Stimulated activated CD4-positive, alpha-beta T cell treated with anti-CD3 and anti-CD28 coated beads, Interleukin-15, amount 100 ng/mL, for 1 hour (primary cell): Measurements from ENCODE around the gene NCS1.
"Not testable (repeated sequence)": the region's sequence is repeated elsewhere in the genome, so short reads cannot be mapped to it uniquely, and the experiment has no call there.

ENCODE experiments used
- DNase-seq, 2 donors: peaks; one replicate each; pipeline ENCODE4 v3.0.0-alpha.2; 2020; ENCODE audit warnings: low read depth in 1 of 2, low spot score in 1 of 2

Gene NCS1

DNA sequence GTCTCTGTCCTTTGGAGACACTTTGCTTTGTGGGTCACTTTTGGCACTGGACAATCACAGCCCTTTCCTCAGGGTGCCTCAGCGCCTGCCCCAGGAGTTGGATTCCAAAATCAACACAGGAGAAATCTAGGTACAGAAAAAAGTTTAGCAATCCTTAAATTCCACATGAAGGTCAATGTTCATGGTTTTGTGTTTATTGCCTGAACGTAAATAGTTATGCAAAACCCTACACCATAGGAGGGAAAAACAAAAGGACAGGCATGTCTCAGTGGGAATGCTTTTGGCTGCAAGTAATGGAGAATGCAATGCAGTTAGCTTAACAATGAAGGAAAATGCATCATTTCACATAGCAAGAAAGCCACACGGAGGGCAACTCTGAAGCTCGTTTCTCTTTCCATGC, 86.8 kb downstream of the NCS1 start:
- no peak for DNase-seq

DNA sequence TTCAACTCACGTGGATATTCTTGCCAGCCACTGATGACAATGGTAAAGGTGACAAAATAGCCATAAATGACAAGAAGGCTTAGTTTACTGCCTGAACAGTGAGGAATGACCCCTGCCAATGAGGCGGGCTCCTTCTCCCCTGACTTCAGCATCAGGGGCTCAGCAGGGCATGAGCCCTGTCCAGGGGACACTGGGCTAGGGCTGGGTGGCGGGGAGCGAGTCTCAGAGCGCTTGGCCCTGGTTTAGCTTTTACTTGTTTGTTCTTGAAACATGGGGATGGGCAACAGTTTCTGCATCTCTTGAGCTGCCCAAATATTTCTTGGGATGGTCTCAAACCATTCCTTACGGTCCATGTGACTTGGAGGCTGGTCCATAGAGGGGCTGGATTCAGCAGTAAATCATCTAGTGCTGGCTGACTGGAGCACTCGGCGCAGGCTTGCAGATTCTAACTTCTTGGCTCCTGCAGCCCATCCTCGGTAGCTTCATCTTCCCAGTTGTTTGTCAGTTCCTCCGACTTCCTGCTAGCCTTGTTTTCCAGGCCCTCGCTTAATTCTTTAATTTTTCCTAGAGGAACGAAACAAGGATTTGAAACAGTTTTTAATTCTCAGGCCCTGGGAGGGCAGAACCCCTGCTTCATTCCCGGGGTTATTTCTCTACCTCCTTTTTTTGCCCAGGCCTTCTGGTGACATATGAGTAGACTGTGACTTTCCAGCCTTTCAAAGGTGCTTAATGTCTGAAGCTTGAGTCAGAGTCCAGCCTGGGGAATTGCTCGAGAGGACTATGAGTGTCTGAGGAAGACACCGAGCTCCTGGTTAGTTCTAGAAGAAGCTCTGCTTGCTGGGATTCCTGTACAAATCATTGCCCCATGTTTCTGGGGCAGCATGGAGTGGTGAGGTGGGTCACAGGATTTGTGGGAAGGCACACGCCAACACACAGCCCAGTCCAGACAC, 88.9 kb downstream of the NCS1 start:
- DNase-seq: no peak

GRCh38 chr9:130262061-130262745, 90.0 kb downstream of the NCS1 start:
- DNase-seq: no peak

- DNase-seq: no peak
Measured at GRCh38 chr9:130262771-130263170, 90.6 kb downstream of the NCS1 start.

GRCh38 chr9:130263601-130264413, 91.6 kb downstream of the NCS1 start:
- DNase-seq: no peak

DNA sequence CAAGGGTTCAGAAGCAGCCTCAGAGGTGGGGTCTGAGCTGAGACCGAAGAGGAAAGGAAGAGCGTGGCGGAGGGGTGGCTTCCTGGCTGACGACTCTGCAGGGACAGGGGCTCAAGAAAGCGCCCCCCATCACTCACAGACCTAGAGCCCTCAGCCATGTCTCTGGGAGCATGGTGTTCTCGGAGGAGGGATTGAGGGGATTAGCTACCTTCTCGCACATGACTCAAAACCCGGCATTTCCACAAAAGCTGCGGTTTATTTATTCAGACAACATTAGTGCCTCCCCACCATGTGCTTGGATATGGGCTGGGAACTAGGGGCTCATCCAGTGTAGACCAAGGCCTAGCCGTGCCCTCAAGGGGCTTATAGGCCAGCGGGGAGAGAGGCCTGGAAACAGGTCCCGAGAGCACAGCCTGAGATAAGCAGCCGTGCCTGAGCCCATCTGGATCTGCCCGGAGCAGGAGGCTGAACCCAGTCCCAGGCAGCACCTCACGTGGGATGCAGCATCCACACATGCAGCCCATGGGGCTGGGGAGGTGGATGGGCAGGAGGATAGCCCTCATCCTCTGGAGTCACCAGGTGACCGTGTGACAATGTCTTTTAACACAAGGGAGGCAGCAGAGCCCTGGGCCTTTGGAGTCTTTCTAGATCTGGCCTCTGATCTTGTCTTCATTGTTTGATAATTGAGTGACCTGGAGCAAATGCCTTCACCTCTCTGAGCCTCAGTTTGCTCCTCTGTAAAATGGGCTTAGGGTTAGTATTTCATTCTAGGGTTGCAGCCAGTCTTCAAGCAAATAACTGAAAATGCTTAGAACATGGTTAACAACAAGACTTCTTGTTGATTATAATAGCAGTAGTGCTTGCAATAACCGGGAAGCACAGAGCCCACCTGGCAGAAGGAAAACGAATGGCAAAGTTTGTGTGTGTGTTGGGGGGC, 92.5 kb downstream of the NCS1 start:
- no peak for DNase-seq

DNA sequence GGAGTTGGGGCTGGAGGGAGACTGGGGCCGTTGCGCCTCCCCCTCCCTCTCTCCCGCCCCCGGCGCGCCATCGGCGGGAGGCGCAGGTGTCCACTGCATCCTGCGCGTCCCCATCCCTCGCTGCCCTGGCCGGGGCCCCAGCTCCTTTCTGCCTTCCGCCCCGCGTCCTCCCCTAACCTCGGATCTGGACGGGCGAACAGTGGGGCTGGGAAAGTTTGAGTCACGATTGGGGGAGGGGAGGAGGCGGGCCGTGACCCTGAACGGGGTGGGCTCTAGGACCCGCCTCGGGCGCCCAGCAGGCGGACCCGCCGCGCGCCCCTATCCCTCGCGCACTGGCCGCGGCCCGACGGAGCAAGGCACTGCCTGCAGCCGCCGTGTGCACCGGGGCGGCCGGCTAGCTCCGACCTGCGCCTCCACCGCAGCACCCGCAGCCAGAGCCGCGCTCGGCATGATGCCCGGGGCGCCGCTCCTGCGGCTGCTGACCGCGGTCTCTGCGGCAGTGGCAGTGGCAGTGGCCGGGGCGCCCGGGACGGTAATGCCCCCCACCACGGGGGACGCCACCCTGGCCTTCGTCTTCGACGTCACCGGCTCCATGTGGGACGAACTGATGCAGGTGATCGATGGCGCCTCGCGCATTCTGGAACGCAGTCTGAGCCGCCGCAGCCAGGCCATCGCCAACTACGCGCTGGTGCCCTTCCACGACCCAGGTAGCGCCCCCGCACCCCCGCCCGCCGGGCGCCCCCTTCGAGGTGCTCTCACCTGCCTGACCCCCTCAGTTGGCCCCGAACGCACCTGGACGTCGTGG, 93.4 kb downstream of the NCS1 start, which contains the start of gene HMCN2:
HMCN2 (plus strand) TSS at position 330 of the 805 bp plus-strand sequence; CDS start at position 449, 119 bp downstream.
- DNase-seq: no peak

DNA sequence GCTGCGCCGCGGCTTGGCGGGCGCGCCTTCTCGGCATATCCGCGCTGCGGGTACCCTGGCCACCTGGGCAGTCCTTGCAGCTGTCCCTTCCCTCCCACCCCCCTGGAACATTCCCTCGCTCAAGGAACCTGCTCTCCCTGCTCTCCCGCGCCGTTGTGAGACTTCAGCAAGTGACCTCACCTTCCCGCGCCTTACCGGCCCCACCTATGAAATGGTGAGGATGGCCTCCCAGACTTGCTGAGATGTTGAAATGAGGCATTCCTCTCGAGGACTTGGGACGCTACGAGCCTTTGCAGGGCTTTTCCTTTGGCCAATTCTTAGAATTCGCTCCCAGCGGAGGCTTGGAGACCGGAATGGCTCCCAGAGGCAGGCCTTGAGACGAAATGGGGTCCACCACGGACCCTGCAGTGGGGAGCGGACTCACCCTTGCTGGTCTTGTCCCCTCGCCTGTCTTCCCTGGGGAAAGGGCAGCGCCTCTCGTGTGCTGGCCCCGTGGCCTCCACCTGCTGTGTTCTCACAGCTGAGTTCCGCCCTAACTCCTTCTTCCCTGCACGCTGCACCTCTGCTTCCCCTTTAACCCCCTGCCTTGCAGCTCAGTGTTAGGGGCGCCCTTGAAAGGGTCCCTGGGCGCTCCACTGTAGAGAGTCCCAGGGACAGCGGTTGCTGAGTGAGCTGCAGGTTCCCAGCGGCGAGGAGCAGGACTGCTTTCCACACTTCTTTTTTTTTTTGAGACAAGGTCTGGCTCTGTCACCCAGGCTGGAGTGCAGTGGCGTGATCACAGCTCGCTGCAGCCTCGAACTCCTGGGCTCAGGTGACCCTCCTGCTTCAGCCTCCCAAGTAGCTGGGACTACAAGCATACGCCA, 94.3 kb downstream of the NCS1 start:
- DNase-seq: no peak

GRCh38 chr9:130267930-130268329, 95.7 kb downstream of the NCS1 start:
- DNase-seq: no peak

DNA sequence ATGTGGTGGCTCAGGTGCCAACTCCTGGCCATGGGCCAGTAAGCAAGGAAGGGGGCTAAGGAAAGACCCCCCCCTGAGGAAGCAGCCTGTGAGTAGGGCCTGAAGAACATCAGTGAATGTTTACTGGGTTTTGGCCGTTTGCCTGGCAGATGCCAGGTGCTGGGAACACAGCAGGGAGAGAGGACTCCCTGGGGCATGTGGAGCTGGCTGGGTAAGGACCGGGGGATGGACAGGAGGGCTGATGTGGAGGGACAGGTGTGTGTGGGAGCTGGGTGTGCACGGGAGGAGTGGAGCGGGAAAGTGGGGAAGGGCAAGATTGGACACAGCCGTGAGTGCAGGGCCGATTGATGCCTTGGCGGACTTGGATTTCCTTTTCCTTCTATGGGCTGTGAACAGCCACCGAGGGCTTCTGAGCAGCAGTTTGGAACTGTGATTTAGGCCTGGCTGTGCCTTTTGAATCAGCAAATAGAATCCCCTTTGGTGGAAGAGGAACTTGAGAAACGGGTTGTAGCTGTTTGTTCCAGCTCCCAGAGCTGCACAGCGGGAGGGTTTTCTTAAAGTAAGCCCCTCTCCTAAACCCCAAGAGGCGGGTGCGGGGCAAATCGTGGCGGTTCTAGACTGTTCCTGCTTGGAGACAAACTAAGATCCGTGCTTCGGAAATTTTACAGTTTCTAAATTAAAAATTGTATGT, 96.5 kb downstream of the NCS1 start:
- DNase-seq: no peak

- no peak for DNase-seq
Measured at GRCh38 chr9:130271473-130271872, 99.3 kb downstream of the NCS1 start.

- no peak for DNase-seq
Measured at GRCh38 chr9:130275156-130275555, 103.0 kb downstream of the NCS1 start.

GRCh38 chr9:130276121-130276520, 103.9 kb downstream of the NCS1 start:
- DNase-seq: no peak

GRCh38 chr9:130276955-130277354, 104.8 kb downstream of the NCS1 start:
- no peak for DNase-seq

DNA sequence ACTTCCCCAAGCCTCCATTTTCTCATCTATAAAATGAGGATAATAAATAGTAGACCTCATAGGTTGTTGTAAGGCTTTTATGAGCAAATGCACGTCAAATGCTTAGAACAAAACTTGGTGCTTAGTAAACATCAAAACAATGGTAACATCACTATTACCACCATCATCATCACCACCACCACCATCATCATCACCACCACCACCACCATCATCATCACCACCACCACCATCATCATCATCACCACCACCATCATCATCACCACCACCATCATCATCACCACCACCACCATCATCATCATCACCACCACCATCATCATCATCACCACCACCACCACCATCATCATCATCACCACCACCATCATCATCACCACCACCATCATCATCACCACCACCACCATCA, 105.3 kb downstream of the NCS1 start:
- not testable (repeated sequence) for DNase-seq

GRCh38 chr9:130283539-130284248, 111.5 kb downstream of the NCS1 start:
- no peak for DNase-seq

GRCh38 chr9:130284249-130284625, 112.0 kb downstream of the NCS1 start:
- no peak for DNase-seq
